DOHH2 (cell line): ENCODE measurements around the gene OOSP4A.

Experiments
- H3F3A ChIP-seq: fragments of 200-600 bp; sonication (generic), shearing (Covaris generic); 2 replicates; pipeline ENCODE4 v1.6.0; 2016; ENCODE audit warnings: antibody characterized with exemption, mild to moderate bottlenecking; ENCODE audit not compliant: control insufficient read depth, insufficient read depth
- H3K27ac ChIP-seq: fragments of 200-600 bp; sonication (generic); 2 replicates; pipeline ENCODE4 v1.5.1; 2014; ENCODE audit warnings: low read depth, mild to moderate bottlenecking, low read length, moderate library complexity
- H3K27me3 ChIP-seq: fragments of 200-600 bp; sonication (generic); 2 replicates; pipeline ENCODE4 v1.6.1; 2014; ENCODE audit warnings: mild to moderate bottlenecking, low read length, mixed read lengths; ENCODE audit not compliant: control insufficient read depth
- H3K36me3 ChIP-seq: fragments of 200-600 bp; sonication (generic); 2 replicates; pipeline ENCODE4 v1.6.1; 2014; ENCODE audit warnings: mild to moderate bottlenecking, low read length, moderate library complexity, mixed read lengths; ENCODE audit not compliant: control insufficient read depth
- H3K4me1 ChIP-seq: fragments of 200-600 bp; sonication (generic); 2 replicates; pipeline ENCODE4 v1.6.1; 2014; ENCODE audit warnings: mild to moderate bottlenecking, low read length, mixed read lengths; ENCODE audit not compliant: control insufficient read depth
- H3K4me2 ChIP-seq: fragments of 200-600 bp; sonication (generic); 2 replicates; pipeline ENCODE4 v1.6.0; 2014; ENCODE audit warnings: mild to moderate bottlenecking, low read length, moderate library complexity
- H3K4me3 ChIP-seq: fragments of 200-600 bp; sonication (generic); 2 replicates; pipeline ENCODE4 v1.5.1; 2014; ENCODE audit warnings: mild to moderate bottlenecking, low read length, mixed read lengths
- H3K79me2 ChIP-seq: fragments of 200-600 bp; sonication (generic); 2 replicates; pipeline ENCODE4 v1.6.1; 2014; ENCODE audit warnings: mild to moderate bottlenecking, low read length, mixed read lengths; ENCODE audit not compliant: control insufficient read depth
- H3K9me2 ChIP-seq: fragments of 200-600 bp; sonication (generic); replicated peaks from 2 replicates; pipeline ENCODE4 v1.6.1; 2014; ENCODE audit warnings: mild to moderate bottlenecking, low read length, mixed read lengths; ENCODE audit not compliant: control insufficient read depth
- H3K9me3 ChIP-seq: fragments of 200-600 bp; sonication (generic); 2 replicates; pipeline ENCODE4 v1.6.1; 2014; ENCODE audit warnings: antibody characterized with exemption, low read length, mixed read lengths; ENCODE audit not compliant: control insufficient read depth, insufficient read depth
- H4K20me1 ChIP-seq: fragments of 200-600 bp; sonication (generic); 2 replicates; pipeline ENCODE4 v1.6.0; 2014; ENCODE audit warnings: low read depth, mild to moderate bottlenecking, antibody characterized with exemption, low read length, moderate library complexity; ENCODE audit not compliant: control insufficient read depth, insufficient read depth
- CTCF ChIP-seq: fragments of 200-600 bp; sonication (generic); IDR thresholded peaks from one replicate; pipeline ENCODE4 v1.5.1; 2014; ENCODE audit warnings: antibody characterized with exemption, mild to moderate bottlenecking, low read depth, low read length; ENCODE audit not compliant: poor library complexity, severe bottlenecking
- EZH2phosphoT487 ChIP-seq: fragments of 200-600 bp; sonication (generic); IDR thresholded peaks from 2 replicates; pipeline ENCODE4 v1.6.1; 2017; ENCODE audit warnings: borderline replicate concordance, mild to moderate bottlenecking, antibody characterized with exemption, low read length, moderate library complexity, mixed read lengths

OOSP4A gene

GRCh38 chr11:59965424-59965823 is 1.6 kb downstream of the OOSP4A start:
- H3K27ac ChIP-seq = no peak overlapping the region
- no peaks in the 10 kb centered on the region for H3K9me3 ChIP-seq
- TF ChIP-seq CTCF (no peak), EZH2phosphoT487 (no peak)
- H3K27me3 ChIP-seq = no peaks in the 10 kb centered on the region
- no peak overlapping the region for H3K4me2 ChIP-seq
- no peaks in the 10 kb centered on the region for H3K9me2 ChIP-seq
- H3K36me3 ChIP-seq = no peaks in the 10 kb centered on the region
- H3F3A ChIP-seq = no peaks in the 10 kb centered on the region
- H4K20me1 ChIP-seq = no peaks in the 10 kb centered on the region
- no peaks in the 10 kb centered on the region for H3K79me2 ChIP-seq
- H3K4me3 ChIP-seq = no peak overlapping the region
- no peaks in the 10 kb centered on the region for H3K4me1 ChIP-seq

- Histone ChIP-seq H3K9me3 (no peaks in the 10 kb centered on the region), H3K4me1 (no peaks in the 10 kb centered on the region), H3K27me3 (no peaks in the 10 kb centered on the region), H3K79me2 (no peaks in the 10 kb centered on the region), H4K20me1 (no peaks in the 10 kb centered on the region), H3K4me3 (no peak overlapping the region), H3K4me2 (no peak overlapping the region), H3F3A (no peaks in the 10 kb centered on the region), H3K9me2 (no peaks in the 10 kb centered on the region), H3K27ac (no peak overlapping the region), H3K36me3 (no peaks in the 10 kb centered on the region)
- no peak for TF ChIP-seq EZH2phosphoT487
Observed at GRCh38 chr11:59966201-59966600, 2.4 kb downstream of the OOSP4A start.

- Histone ChIP-seq H3F3A (no peaks in the 10 kb centered on the region), H3K4me2 (no peak overlapping the region), H3K79me2 (no peaks in the 10 kb centered on the region), H4K20me1 (no peaks in the 10 kb centered on the region), H3K9me3 (no peaks in the 10 kb centered on the region), H3K27ac (no peak overlapping the region), H3K27me3 (0 out of 2 replicates have a peak, but pooled peaks cover 2% of the 10 kb centered on the region), H3K36me3 (no peaks in the 10 kb centered on the region), H3K4me3 (no peak overlapping the region), H3K4me1 (no peaks in the 10 kb centered on the region), H3K9me2 (no peaks in the 10 kb centered on the region)
- TF ChIP-seq EZH2phosphoT487 (no peak), CTCF (no peak)
Observed at GRCh38 chr11:59967677-59968394, 4.0 kb downstream of the OOSP4A start.

GRCh38 chr11:59968395-59968783 is 4.6 kb downstream of the OOSP4A start:
- H3K27ac ChIP-seq = no peak overlapping the region
- H3K9me3 ChIP-seq = no peaks in the 10 kb centered on the region
- H3K4me3 ChIP-seq = no peak overlapping the region
- H3K4me2 ChIP-seq = no peak overlapping the region
- TF ChIP-seq EZH2phosphoT487 = no peak
- no peak for TF ChIP-seq CTCF
- no peaks in the 10 kb centered on the region for H3K36me3 ChIP-seq
- H4K20me1 ChIP-seq = no peaks in the 10 kb centered on the region
- no peaks in the 10 kb centered on the region for H3K4me1 ChIP-seq
- no peaks in the 10 kb centered on the region for H3K79me2 ChIP-seq
- no peaks in the 10 kb centered on the region for H3F3A ChIP-seq
- H3K9me2 ChIP-seq = no peaks in the 10 kb centered on the region
- H3K27me3 ChIP-seq = 0 out of 2 replicates have a peak, but pooled peaks cover 2% of the 10 kb centered on the region
